Measurements from ENCODE around the gene WDR90.

GRCh38 chr16:684071-684794, 35.1 kb downstream of the WDR90 start, which contains the start of gene JMJD8:
- TF ChIP-seq POLR2A (IDR thresholded peaks at IDR 0.05) (no peak), CTCF (IDR thresholded peaks at IDR 0.05) (no peak)
